Panc1 (cell line): ENCODE measurements around the gene PRDX4. TPM values are rescaled to one million over a fixed set of nuclear protein-coding genes. Genes with fewer than 3 reads are reported as not detected.

Experiments used
- ATAC-seq: fragments of 200-7000 bp; cut with Tn5 transposase; 2 replicates; pipeline ENCODE4 v1.9.1; 2020; ENCODE audit warnings: mild to moderate bottlenecking, moderate library complexity
- BruUV-seq: library from RNA; stranded (reverse); fragments of 400-500 nt; replicated peaks from 2 replicates; lab custom pipeline; 2021; lab: Mats Ljungman, UMichigan
- CTCF ChIA-PET: fragments of 300-600 bp; sonication (Branson Sonifier 250); formaldehyde crosslinking; loops from one replicate; lab custom pipeline; 2022; ENCODE audit warnings: antibody characterized with exemption; lab: Charles Lee
- POLR2A ChIA-PET: fragments of 300-600 bp; sonication (Branson Sonifier 250); formaldehyde crosslinking; loops from one replicate; lab custom pipeline; 2022; ENCODE audit warnings: antibody characterized with exemption; lab: Charles Lee
- DNase-seq: peaks from one replicate; pipeline ENCODE4 v3.0.0-alpha.2; 2010; ENCODE audit warnings: low read depth, low spot score
- H3K27ac ChIP-seq: 2 replicates; pipeline ENCODE4 v1.5.1; 2011; ENCODE audit warnings: mild to moderate bottlenecking, low read length, inconsistent platforms
- H3K27me3 ChIP-seq: fragments of 200-500 bp; sonication (Bioruptor generic); 2 replicates; pipeline ENCODE4 v1.6.0; 2014; ENCODE audit warnings: low read length, inconsistent platforms; ENCODE audit not compliant: control insufficient read depth, insufficient read depth
- H3K36me3 ChIP-seq: fragments of 200-500 bp; sonication (Bioruptor generic); 2 replicates; pipeline ENCODE4 v1.5.1; 2014; ENCODE audit warnings: inconsistent platforms, mild to moderate bottlenecking, low read length, moderate library complexity; ENCODE audit not compliant: control insufficient read depth, insufficient read depth
- H3K4me1 ChIP-seq: 2 replicates; pipeline ENCODE4 v1.5.1; 2011; ENCODE audit warnings: inconsistent platforms, mild to moderate bottlenecking, low read length, moderate library complexity; ENCODE audit not compliant: control insufficient read depth, insufficient read depth
- H3K4me3 ChIP-seq, 2 experiments: 2 replicates each; pipeline ENCODE4 v1.5.1; 2011 to 2012; ENCODE audit warnings: low read depth in 2 of 2, low read length in 2 of 2, mild to moderate bottlenecking in 2 of 2, inconsistent platforms in 1 of 2, moderate library complexity in 1 of 2
- H3K9me3 ChIP-seq: fragments of 200-500 bp; sonication (Bioruptor generic); 2 replicates; pipeline ENCODE4 v1.5.1; 2014; ENCODE audit warnings: low read depth, mild to moderate bottlenecking, inconsistent platforms, low read length, moderate library complexity; ENCODE audit not compliant: control insufficient read depth, insufficient read depth
- CTCF ChIP-seq: fragments of 450-650 bp; IDR thresholded peaks from 2 replicates; pipeline ENCODE4 v1.5.1; 2017; ENCODE audit warnings: mild to moderate bottlenecking
- POLR2AphosphoS5 ChIP-seq: IDR thresholded peaks from 2 replicates; pipeline ENCODE4 v1.6.1; 2012; ENCODE audit warnings: mild to moderate bottlenecking, low read depth, low read length, moderate library complexity
- REST ChIP-seq, 2 experiments: IDR thresholded peaks; 2 replicates each; pipeline ENCODE4 v1.6.1; 2011 to 2012; ENCODE audit warnings: low read depth in 2 of 2, control low read depth in 1 of 2, low read length in 1 of 2, mild to moderate bottlenecking in 1 of 2, moderate library complexity in 1 of 2; ENCODE audit not compliant: insufficient read depth in 1 of 2
- SIN3A ChIP-seq: IDR thresholded peaks from 2 replicates; pipeline ENCODE4 v1.6.1; 2012; ENCODE audit warnings: low read depth, mild to moderate bottlenecking, low read length, moderate library complexity, borderline replicate concordance; ENCODE audit not compliant: insufficient read depth
- TCF7L2 ChIP-seq: IDR thresholded peaks from 2 replicates; pipeline ENCODE4 v1.6.1; 2011; ENCODE audit warnings: mild to moderate bottlenecking, low read depth, low read length, inconsistent platforms
- in situ Hi-C: cut with HindIII; loops from 2 replicates; pipeline ENCODE4 v1.10.0; 2016; ENCODE audit warnings: low sequenced_read_pairs, low pct_unique_long_range_greater_than_20kb
- intact Hi-C: fragments of 100-400 bp; cut with micrococcal nuclease; formaldehyde crosslinking; loops from one replicate; pipeline ENCODE4 v1.10.0; 2022; ENCODE audit not compliant: unreplicated experiment
- total RNA-seq: library from RNA; stranded (reverse); gene quantifications from one replicate; pipeline ENCODE4 v1.2.1, GENCODE V29; 2021; ENCODE audit not compliant: unreplicated experiment

Gene PRDX4
- total RNA-seq, 1 experiment from 2014 or later = 106 TPM

GRCh38 chrX:23668335-23668734, 1.0 kb downstream of the PRDX4 start:
- Histone ChIP-seq H3K27me3 (no peaks in the 10 kb centered on the region), H3K4me1 (peaks cover 2% of the 10 kb centered on the region), H3K36me3 (peaks cover 8% of the 10 kb centered on the region; the same call in 1 of the 2 replicates), H3K9me3 (no peaks in the 10 kb centered on the region), H3K4me3 (peak overlapping the region; percentile 60 to 70), H3K27ac (peak overlapping the region; percentile 79)
- ChIA-PET CTCF (no interaction called here), POLR2A (no interaction called here)
- intact Hi-C loops = no loop called here
- ATAC-seq = no peak
- TF ChIP-seq TCF7L2 (no peak), SIN3A (no peak), POLR2AphosphoS5 (no peak), CTCF (no peak), REST (IDR thresholded peaks at IDR 0.05; ENCODE audit: insufficient read depth in 1 of 2, low read depth in 2 of 2, low read length in 1 of 2) (no peak)
- no peak for DNase-seq
- in situ Hi-C loops = no loop called here
- no TSS peak for BruUV-seq

GRCh38 chrX:23670528-23670927, 3.2 kb downstream of the PRDX4 start:
- no TSS peak for BruUV-seq
- no peaks in the 10 kb centered on the region for H3K9me3 ChIP-seq
- in situ Hi-C loops = no loop called here
- no peak overlapping the region for H3K27ac ChIP-seq
- no peak overlapping the region for H3K4me3 ChIP-seq
- H3K4me1 ChIP-seq = peaks cover 2% of the 10 kb centered on the region
- TF ChIP-seq SIN3A = no peak
- no peak for TF ChIP-seq REST (IDR thresholded peaks at IDR 0.05; ENCODE audit: insufficient read depth in 1 of 2, low read depth in 2 of 2, low read length in 1 of 2)
- TF ChIP-seq POLR2AphosphoS5 = no peak
- TF ChIP-seq TCF7L2 = no peak
- peaks cover 11% of the 10 kb centered on the region; the same call in 1 of the 2 replicates for H3K36me3 ChIP-seq
- DNase-seq (no peak), ATAC-seq (no peak)
- intact Hi-C loops = no loop called here
- H3K27me3 ChIP-seq = no peaks in the 10 kb centered on the region
- ChIA-PET CTCF (no interaction called here), POLR2A (no interaction called here)
